ENCODE measurements around the gene CNTLN. TPM values are rescaled to one million over a fixed set of nuclear protein-coding genes. Genes with fewer than 3 reads are reported as not detected.
"Not testable (repeated sequence)": the region's sequence is repeated elsewhere in the genome, so short reads cannot be mapped to it uniquely, and the experiment has no call there.

The CNTLN gene
- total and polyA plus RNA-seq, 2 experiments from 2014 or later, result 3.6 to 9.2 TPM

GRCh38 chr9:17520268-17521064 is 385.6 kb downstream of the CNTLN start:
- Histone ChIP-seq H3K4me3 (no peak overlapping the region), H3K4me2 (peak overlapping the region; percentile 66), H2AFZ (peak overlapping the region; percentile 30), H3K27me3 (no peaks in the 10 kb centered on the region), H3K4me1 (ENCODE audit: insufficient read depth) (no peaks in the 10 kb centered on the region), H3K9me3 (ENCODE audit: low read depth) (no peaks in the 10 kb centered on the region), H3K79me2 (no peaks in the 10 kb centered on the region), H3K27ac (peak overlapping the region; percentile 20), H4K20me1 (ENCODE audit: insufficient read depth, poor library complexity, severe bottlenecking) (no peaks in the 10 kb centered on the region), H3K9me2 (replicated peaks; ENCODE audit: insufficient read depth) (no peaks in the 10 kb centered on the region), H3K36me3 (replicated peaks; ENCODE audit: insufficient read depth, low read depth) (no peaks in the 10 kb centered on the region)
- whole genome bisulfite sequencing (ENCODE audit: low lambda C conversion rate, missing lambda C conversion rate), result 85% methylated on average over 5 of the region's 5 CpGs
- no peak for DNase-seq (ENCODE audit: low spot score)
- TF ChIP-seq EZH2 (IDR thresholded peaks at IDR 0.05; ENCODE audit: borderline replicate concordance) (no peak), EZH2phosphoT487 (IDR thresholded peaks at IDR 0.05; ENCODE audit: low read depth, severe bottlenecking, unreplicated experiment) (no peak), CTCF (IDR thresholded peaks at IDR 0.05; ENCODE audit: poor library complexity) (no peak)

GRCh38 chr9:17521100-17521855 is 386.4 kb downstream of the CNTLN start:
- Histone ChIP-seq H3K4me2 (no peak overlapping the region), H3K27ac (no peak overlapping the region), H3K9me2 (replicated peaks; ENCODE audit: insufficient read depth) (no peaks in the 10 kb centered on the region), H4K20me1 (ENCODE audit: insufficient read depth, poor library complexity, severe bottlenecking) (no peaks in the 10 kb centered on the region), H3K36me3 (replicated peaks; ENCODE audit: insufficient read depth, low read depth) (no peaks in the 10 kb centered on the region), H3K27me3 (no peaks in the 10 kb centered on the region), H3K4me3 (no peak overlapping the region), H3K4me1 (ENCODE audit: insufficient read depth) (no peaks in the 10 kb centered on the region), H3K9me3 (ENCODE audit: low read depth) (no peaks in the 10 kb centered on the region), H2AFZ (no peak overlapping the region), H3K79me2 (no peaks in the 10 kb centered on the region)
- DNase-seq (ENCODE audit: low spot score), result no peak
- 71% methylated on average over 3 of the region's 3 CpGs for WGBS (ENCODE audit: low lambda C conversion rate, missing lambda C conversion rate)
- TF ChIP-seq EZH2phosphoT487 (IDR thresholded peaks at IDR 0.05; ENCODE audit: low read depth, severe bottlenecking, unreplicated experiment) (no peak), CTCF (IDR thresholded peaks at IDR 0.05; ENCODE audit: poor library complexity) (peak; percentile 8)

GRCh38 chr9:17526726-17527125 is 391.9 kb downstream of the CNTLN start:
- not testable (repeated sequence) for H2AFZ ChIP-seq; H3K4me1 ChIP-seq (ENCODE audit: insufficient read depth); DNase-seq (ENCODE audit: low spot score); H3K79me2 ChIP-seq; H3K9me3 ChIP-seq (ENCODE audit: low read depth); H3K4me2 ChIP-seq; H4K20me1 ChIP-seq (ENCODE audit: insufficient read depth, poor library complexity, severe bottlenecking); H3K9me2 ChIP-seq (replicated peaks; ENCODE audit: insufficient read depth); H3K27me3 ChIP-seq; H3K4me3 ChIP-seq; H3K36me3 ChIP-seq (replicated peaks; ENCODE audit: insufficient read depth, low read depth); H3K27ac ChIP-seq
- WGBS (ENCODE audit: low lambda C conversion rate, missing lambda C conversion rate), result 84% methylated on average over 7 of the region's 7 CpGs

GRCh38 chr9:17528859-17529258 is 394.0 kb downstream of the CNTLN start:
- TF ChIP-seq CTCF (IDR thresholded peaks at IDR 0.05; ENCODE audit: poor library complexity) (peak; percentile 62), EZH2phosphoT487 (IDR thresholded peaks at IDR 0.05; ENCODE audit: low read depth, severe bottlenecking, unreplicated experiment) (no peak), EZH2 (IDR thresholded peaks at IDR 0.05; ENCODE audit: borderline replicate concordance) (no peak)
- H3K9me3 ChIP-seq (ENCODE audit: low read depth), result no peaks in the 10 kb centered on the region
- no peaks in the 10 kb centered on the region for H3K27me3 ChIP-seq
- H3K9me2 ChIP-seq (replicated peaks; ENCODE audit: insufficient read depth), result no peaks in the 10 kb centered on the region
- no peaks in the 10 kb centered on the region for H4K20me1 ChIP-seq (ENCODE audit: insufficient read depth, poor library complexity, severe bottlenecking)
- no peak overlapping the region for H3K4me2 ChIP-seq
- no peak overlapping the region for H3K27ac ChIP-seq
- no peaks in the 10 kb centered on the region for H3K36me3 ChIP-seq (replicated peaks; ENCODE audit: insufficient read depth, low read depth)
- no peaks in the 10 kb centered on the region for H3K4me1 ChIP-seq (ENCODE audit: insufficient read depth)
- H3K79me2 ChIP-seq, result no peaks in the 10 kb centered on the region
- DNase-seq (ENCODE audit: low spot score), result no peak
- H3K4me3 ChIP-seq, result no peak overlapping the region
- no peak overlapping the region for H2AFZ ChIP-seq

All from hepatocyte (in vitro differentiated cells).